Measurements from ENCODE around the gene NPC1L1. TPM values are rescaled to one million over a fixed set of nuclear protein-coding genes. Genes with fewer than 3 reads are reported as not detected.

The NPC1L1 gene
- total and polyA plus RNA-seq, 2 donors (not counting 1 experiment from before 2014, with no cell fraction given) = 0.07 TPM; not detected in 1

DNA sequence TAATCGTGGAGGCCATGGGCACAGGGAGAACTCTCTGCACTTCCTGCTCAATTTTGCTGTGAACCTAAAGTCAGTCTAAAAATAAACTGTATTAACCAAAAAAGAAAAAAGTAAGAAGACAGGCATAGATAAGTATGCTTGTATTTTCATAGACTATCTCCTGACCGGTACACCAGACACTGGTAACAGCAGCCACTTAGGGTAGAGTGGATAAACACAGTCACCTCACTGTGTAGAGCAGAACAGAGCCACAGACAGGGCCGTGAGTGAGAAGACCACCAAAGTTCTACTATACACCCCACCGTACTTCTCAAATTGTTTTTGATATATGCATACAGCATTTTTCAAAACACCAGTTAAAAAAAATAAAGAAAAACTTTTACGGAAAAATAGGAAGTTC lies 75.6 kb downstream of the NPC1L1 start:
- H3K9me3 Mint-ChIP-seq (ENCODE audit: insufficient read depth) = no peaks in the 10 kb centered on the region
- Histone ChIP-seq H3K79me2 (ENCODE audit: control insufficient read depth, insufficient read depth, low read length) (peaks cover 99% of the 10 kb centered on the region), H3K27me3 (replicated peaks in 1 of 4; ENCODE audit: control extremely low read depth in 1 of 4, control insufficient read depth in 3 of 4, insufficient read depth in 4 of 4, low read length in 3 of 4) (no peaks in the 10 kb centered on the region), H2AFZ (ENCODE audit: insufficient read depth, low read depth, low read length, poor library complexity, severe bottlenecking) (no peak overlapping the region), H3K4me2 (replicated peaks; ENCODE audit: low read depth, low read length, poor library complexity, severe bottlenecking) (no peak overlapping the region), H4K20me1 (ENCODE audit: control insufficient read depth, insufficient read depth, low read length, poor library complexity, severe bottlenecking) (peaks cover 97% of the 10 kb centered on the region), H3K9ac (ENCODE audit: low read length) (no peak overlapping the region), H3K9me3 (ENCODE audit: control extremely low read depth in 1 of 3, control insufficient read depth in 2 of 3, insufficient read depth in 1 of 3, low read length in 2 of 3) (no peaks in the 10 kb centered on the region), H3K36me3 (replicated peaks in 1 of 2; ENCODE audit: control extremely low read depth in 1 of 2, control insufficient read depth in 1 of 2, extremely low read depth in 1 of 2, insufficient read depth in 2 of 2, low read length in 1 of 2) (peaks cover 0 to 39% of the 10 kb centered on the region in 2 experiments), H3K4me3 (ENCODE audit: control extremely low read depth in 1 of 5, extremely low read depth in 1 of 5, insufficient read depth in 1 of 5, low read depth in 2 of 5, low read length in 4 of 5) (no peak overlapping the region), H3K4me1 (ENCODE audit: control insufficient read depth in 2 of 2, insufficient read depth in 2 of 2, low read length in 2 of 2) (peaks cover 20 to 25% of the 10 kb centered on the region in 2 donors), H3K27ac (ENCODE audit: low read length in 2 of 2) (no peak overlapping the region)
- no peak overlapping the region for H3K27ac Mint-ChIP-seq
- WGBS (ENCODE audit: insufficient coverage) = 100% methylated on average over 1 of the region's 5 CpGs
- intact Hi-C loops (cut with micrococcal nuclease) = no loop called here
- TF ChIP-seq, protein P1, sequence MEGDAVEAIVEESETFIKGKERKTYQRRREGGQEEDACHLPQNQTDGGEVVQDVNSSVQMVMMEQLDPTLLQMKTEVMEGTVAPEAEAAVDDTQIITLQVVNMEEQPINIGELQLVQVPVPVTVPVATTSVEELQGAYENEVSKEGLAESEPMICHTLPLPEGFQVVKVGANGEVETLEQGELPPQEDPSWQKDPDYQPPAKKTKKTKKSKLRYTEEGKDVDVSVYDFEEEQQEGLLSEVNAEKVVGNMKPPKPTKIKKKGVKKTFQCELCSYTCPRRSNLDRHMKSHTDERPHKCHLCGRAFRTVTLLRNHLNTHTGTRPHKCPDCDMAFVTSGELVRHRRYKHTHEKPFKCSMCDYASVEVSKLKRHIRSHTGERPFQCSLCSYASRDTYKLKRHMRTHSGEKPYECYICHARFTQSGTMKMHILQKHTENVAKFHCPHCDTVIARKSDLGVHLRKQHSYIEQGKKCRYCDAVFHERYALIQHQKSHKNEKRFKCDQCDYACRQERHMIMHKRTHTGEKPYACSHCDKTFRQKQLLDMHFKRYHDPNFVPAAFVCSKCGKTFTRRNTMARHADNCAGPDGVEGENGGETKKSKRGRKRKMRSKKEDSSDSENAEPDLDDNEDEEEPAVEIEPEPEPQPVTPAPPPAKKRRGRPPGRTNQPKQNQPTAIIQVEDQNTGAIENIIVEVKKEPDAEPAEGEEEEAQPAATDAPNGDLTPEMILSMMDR (IDR thresholded peaks at IDR 0.05) = no peak
- TF ChIP-seq EZH2 (IDR thresholded peaks at IDR 0.05; ENCODE audit: borderline replicate concordance, insufficient read depth, low read depth, low read length, poor library complexity, severe bottlenecking) = no peak
- ChIA-PET POLR2A (no interaction called here), CTCF (no interaction called here)
- H3K27me3 Mint-ChIP-seq = no peaks in the 10 kb centered on the region
- ATAC-seq (ENCODE audit: low read depth) (no peak), DNase-seq (no peak)
- H3K4me3 Mint-ChIP-seq = no peak overlapping the region
- peaks cover 46% of the 10 kb centered on the region for H3K4me1 Mint-ChIP-seq

DNA sequence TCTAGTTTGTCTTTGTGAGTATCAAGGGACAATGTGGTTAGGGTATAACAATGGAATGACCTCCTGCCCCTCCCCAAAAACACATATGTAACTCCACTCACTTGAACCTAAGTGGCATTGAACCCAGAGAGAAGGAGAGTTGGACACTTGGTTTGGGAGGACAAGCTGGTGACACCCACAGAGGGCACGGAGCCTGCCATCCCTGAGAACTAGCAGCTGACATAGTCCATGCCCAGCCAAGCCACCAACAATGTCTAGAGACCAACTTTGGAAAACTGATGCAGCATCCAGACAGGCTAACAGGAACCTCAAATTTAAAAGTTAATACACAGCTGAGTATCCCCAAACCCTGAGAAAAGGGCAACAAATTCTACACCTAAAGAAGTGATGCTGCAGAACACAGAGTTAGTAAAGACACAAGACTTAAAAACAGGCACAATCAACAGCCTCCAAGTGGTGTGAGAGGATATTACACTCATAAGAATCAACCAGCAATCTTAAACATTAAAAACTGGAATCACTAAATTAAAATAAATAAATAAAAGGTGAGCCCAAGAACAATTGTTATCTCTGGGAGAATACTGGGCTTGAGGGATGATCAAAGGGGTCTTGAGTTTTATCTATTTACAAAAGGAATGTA lies 77.8 kb downstream of the NPC1L1 start:
- Mint-ChIP-seq H3K27me3 (no peaks in the 10 kb centered on the region), H3K4me1 (peaks cover 50% of the 10 kb centered on the region), H3K27ac (no peak overlapping the region), H3K4me3 (no peak overlapping the region), H3K9me3 (ENCODE audit: insufficient read depth) (no peaks in the 10 kb centered on the region)
- peaks cover 100% of the 10 kb centered on the region for H4K20me1 ChIP-seq (ENCODE audit: control insufficient read depth, insufficient read depth, low read length, poor library complexity, severe bottlenecking)
- intact Hi-C loops (cut with micrococcal nuclease) = no loop called here
- no peak overlapping the region for H3K9ac ChIP-seq (ENCODE audit: low read length)
- TF ChIP-seq EZH2 (IDR thresholded peaks at IDR 0.05; ENCODE audit: borderline replicate concordance, insufficient read depth, low read depth, low read length, poor library complexity, severe bottlenecking) = no peak
- TF ChIP-seq, protein P1 (IDR thresholded peaks at IDR 0.05) = peak; percentile 53
- H3K4me1 ChIP-seq (ENCODE audit: control insufficient read depth in 2 of 2, insufficient read depth in 2 of 2, low read length in 2 of 2) = peaks cover 24 to 36% of the 10 kb centered on the region in 2 donors
- DNase-seq (no peak), ATAC-seq (ENCODE audit: low read depth) (no peak)
- no peaks in the 10 kb centered on the region for H3K27me3 ChIP-seq (replicated peaks in 1 of 4; ENCODE audit: control extremely low read depth in 1 of 4, control insufficient read depth in 3 of 4, insufficient read depth in 4 of 4, low read length in 3 of 4)
- no peak overlapping the region for H3K4me2 ChIP-seq (replicated peaks; ENCODE audit: low read depth, low read length, poor library complexity, severe bottlenecking)
- no peak overlapping the region for H3K27ac ChIP-seq (ENCODE audit: low read length in 2 of 2)
- H2AFZ ChIP-seq (ENCODE audit: insufficient read depth, low read depth, low read length, poor library complexity, severe bottlenecking) = no peak overlapping the region
- H3K4me3 ChIP-seq (ENCODE audit: control extremely low read depth in 1 of 5, extremely low read depth in 1 of 5, insufficient read depth in 1 of 5, low read depth in 2 of 5, low read length in 4 of 5) = no peak overlapping the region
- POLR2A ChIA-PET = interaction anchor here (0.6 to 0.7 kb wide), 2 partner anchors 32 to 382 kb away, joined by 4 read pairs; no protein-coding TSS in a partner anchor
- CTCF ChIA-PET = interaction anchor here (1.5 to 2.0 kb wide), 2 partner anchors 31 to 223 kb away, joined by 4 read pairs; no protein-coding TSS in a partner anchor
- no peaks in the 10 kb centered on the region for H3K9me3 ChIP-seq (ENCODE audit: control extremely low read depth in 1 of 3, control insufficient read depth in 2 of 3, insufficient read depth in 1 of 3, low read length in 2 of 3)
- H3K79me2 ChIP-seq (ENCODE audit: control insufficient read depth, insufficient read depth, low read length) = peaks cover 99% of the 10 kb centered on the region
- WGBS (ENCODE audit: insufficient coverage) = 100% methylated on average over 1 of the region's 1 CpG
- peaks cover 0 to 34% of the 10 kb centered on the region in 2 experiments for H3K36me3 ChIP-seq (replicated peaks in 1 of 2; ENCODE audit: control extremely low read depth in 1 of 2, control insufficient read depth in 1 of 2, extremely low read depth in 1 of 2, insufficient read depth in 2 of 2, low read length in 1 of 2)

All from B cell (primary cell).